ENCODE results near the gene VWF. TPM values are rescaled to one million over a fixed set of nuclear protein-coding genes. Genes with fewer than 3 reads are reported as not detected.

Gene VWF
- total and polyA plus RNA-seq, 2 donors (not counting 1 experiment from before 2014, with no cell fraction given) = not detected

- no peak overlapping the region for H3K27ac Mint-ChIP-seq
- ChIA-PET CTCF (interaction anchor here (0.6 to 1.8 kb wide), 4 partner anchors 9 to 242 kb away, joined by 3 to 8 read pairs (median 6); no protein-coding TSS in a partner anchor), POLR2A (no interaction called here)
These were observed 158.5 kb downstream of the VWF start for GRCh38 chr12:5965950-5966383.

More at GRCh38 chr12:5965950-5966383, 158.5 kb downstream of the VWF start:
- Histone ChIP-seq H3K27ac (ENCODE audit: low read length in 2 of 2) (no peak overlapping the region), H3K4me2 (replicated peaks; ENCODE audit: low read depth, low read length, poor library complexity, severe bottlenecking) (no peak overlapping the region), H3K9me3 (ENCODE audit: control extremely low read depth in 1 of 3, control insufficient read depth in 2 of 3, insufficient read depth in 1 of 3, low read length in 2 of 3) (no peaks in the 10 kb centered on the region), H3K4me3 (ENCODE audit: control extremely low read depth in 1 of 5, extremely low read depth in 1 of 5, insufficient read depth in 1 of 5, low read depth in 2 of 5, low read length in 4 of 5) (no peak overlapping the region), H3K27me3 (replicated peaks in 1 of 4; ENCODE audit: control extremely low read depth in 1 of 4, control insufficient read depth in 3 of 4, insufficient read depth in 4 of 4, low read length in 3 of 4) (peaks cover 0 to 9% (median 2%) of the 10 kb centered on the region in 4 experiments), H4K20me1 (ENCODE audit: control insufficient read depth, insufficient read depth, low read length, poor library complexity, severe bottlenecking) (no peaks in the 10 kb centered on the region), H3K36me3 (replicated peaks in 1 of 2; ENCODE audit: control extremely low read depth in 1 of 2, control insufficient read depth in 1 of 2, extremely low read depth in 1 of 2, insufficient read depth in 2 of 2, low read length in 1 of 2) (no peaks in the 10 kb centered on the region), H3K79me2 (ENCODE audit: control insufficient read depth, insufficient read depth, low read length) (no peaks in the 10 kb centered on the region), H3K4me1 (ENCODE audit: control insufficient read depth in 2 of 2, insufficient read depth in 2 of 2, low read length in 2 of 2) (no peaks in the 10 kb centered on the region), H3K9ac (ENCODE audit: low read length) (no peak overlapping the region), H2AFZ (ENCODE audit: insufficient read depth, low read depth, low read length, poor library complexity, severe bottlenecking) (peak overlapping the region; percentile 13)
- peaks cover 19% of the 10 kb centered on the region for H3K27me3 Mint-ChIP-seq
- no peaks in the 10 kb centered on the region for H3K9me3 Mint-ChIP-seq (ENCODE audit: insufficient read depth)
- DNase-seq = peak; percentile 45
- 35% methylated on average over 7 of the region's 9 CpGs for WGBS (ENCODE audit: insufficient coverage)
- intact Hi-C loops (cut with micrococcal nuclease) = loop anchor here (1.0 kb wide), 1 partner anchor 74 kb away; no protein-coding TSS in a partner anchor
- no peak overlapping the region for H3K4me3 Mint-ChIP-seq
- peaks cover 2% of the 10 kb centered on the region for H3K4me1 Mint-ChIP-seq
- ATAC-seq (ENCODE audit: low read depth) = peak; percentile 49
- no peak for TF ChIP-seq EZH2 (IDR thresholded peaks at IDR 0.05; ENCODE audit: borderline replicate concordance, insufficient read depth, low read depth, low read length, poor library complexity, severe bottlenecking)
- TF ChIP-seq CTCF (IDR thresholded peaks at IDR 0.05) = peak; percentile 74
